WI38 (cell line): ENCODE measurements around the gene C18orf32.

Experiments
- H3K4me3 ChIP-seq: 2 replicates; pipeline ENCODE4 v1.5.1; 2011; ENCODE audit warnings: low read depth, mild to moderate bottlenecking, control low read depth, low read length
- TF ChIP-seq, protein P1 (sequence below): IDR thresholded peaks from 2 replicates; pipeline ENCODE4 v1.5.1; 2012; ENCODE audit warnings: low read depth, mild to moderate bottlenecking, control low read depth, low read length

The C18orf32 gene

GRCh38 chr18:49490246-49490762, 3.3 kb upstream of the C18orf32 start:
- TF ChIP-seq, protein P1, sequence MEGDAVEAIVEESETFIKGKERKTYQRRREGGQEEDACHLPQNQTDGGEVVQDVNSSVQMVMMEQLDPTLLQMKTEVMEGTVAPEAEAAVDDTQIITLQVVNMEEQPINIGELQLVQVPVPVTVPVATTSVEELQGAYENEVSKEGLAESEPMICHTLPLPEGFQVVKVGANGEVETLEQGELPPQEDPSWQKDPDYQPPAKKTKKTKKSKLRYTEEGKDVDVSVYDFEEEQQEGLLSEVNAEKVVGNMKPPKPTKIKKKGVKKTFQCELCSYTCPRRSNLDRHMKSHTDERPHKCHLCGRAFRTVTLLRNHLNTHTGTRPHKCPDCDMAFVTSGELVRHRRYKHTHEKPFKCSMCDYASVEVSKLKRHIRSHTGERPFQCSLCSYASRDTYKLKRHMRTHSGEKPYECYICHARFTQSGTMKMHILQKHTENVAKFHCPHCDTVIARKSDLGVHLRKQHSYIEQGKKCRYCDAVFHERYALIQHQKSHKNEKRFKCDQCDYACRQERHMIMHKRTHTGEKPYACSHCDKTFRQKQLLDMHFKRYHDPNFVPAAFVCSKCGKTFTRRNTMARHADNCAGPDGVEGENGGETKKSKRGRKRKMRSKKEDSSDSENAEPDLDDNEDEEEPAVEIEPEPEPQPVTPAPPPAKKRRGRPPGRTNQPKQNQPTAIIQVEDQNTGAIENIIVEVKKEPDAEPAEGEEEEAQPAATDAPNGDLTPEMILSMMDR = no peak
- H3K4me3 ChIP-seq = no peak overlapping the region; the same call in 1 of the 2 replicates

- TF ChIP-seq, protein P1 = no peak
- H3K4me3 ChIP-seq = peak overlapping the region; percentile 88
These were observed 777 bp upstream of the C18orf32 start for GRCh38 chr18:49487711-49488310.

GRCh38 chr18:49486606-49486952, 455 bp downstream of the C18orf32 start:
- TF ChIP-seq, protein P1 = no peak

GRCh38 chr18:49486134-49486533, 900 bp downstream of the C18orf32 start:
- peak overlapping the region; percentile 88 for H3K4me3 ChIP-seq
- TF ChIP-seq, protein P1 = no peak

More at GRCh38 chr18:49486606-49486952, 455 bp downstream of the C18orf32 start:
- peak overlapping the region; percentile 88 for H3K4me3 ChIP-seq

DNA sequence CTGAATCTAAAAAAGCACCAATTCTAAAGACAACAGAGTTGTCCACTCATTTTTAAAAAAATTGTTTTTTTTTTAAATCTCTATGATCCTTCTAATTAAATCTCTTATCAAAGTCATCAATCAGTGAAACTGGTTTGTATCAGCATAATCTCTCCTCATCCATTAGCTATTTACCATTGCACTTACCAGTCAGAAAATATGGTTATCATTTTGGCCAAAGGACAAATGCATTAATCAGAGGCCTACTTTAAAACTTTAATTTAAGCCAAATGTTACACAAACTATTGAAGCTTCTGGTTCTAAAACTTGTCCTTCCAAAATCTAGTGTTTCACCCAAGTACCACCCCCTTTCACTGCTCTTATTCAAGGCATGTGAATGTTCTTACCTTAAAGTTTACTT, 3.8 kb downstream of the C18orf32 start:
- TF ChIP-seq, protein P1 = no peak
- no peak overlapping the region for H3K4me3 ChIP-seq

GRCh38 chr18:49481907-49482306, 5.1 kb downstream of the C18orf32 start:
- TF ChIP-seq, protein P1 = no peak
- no peak overlapping the region for H3K4me3 ChIP-seq

DNA sequence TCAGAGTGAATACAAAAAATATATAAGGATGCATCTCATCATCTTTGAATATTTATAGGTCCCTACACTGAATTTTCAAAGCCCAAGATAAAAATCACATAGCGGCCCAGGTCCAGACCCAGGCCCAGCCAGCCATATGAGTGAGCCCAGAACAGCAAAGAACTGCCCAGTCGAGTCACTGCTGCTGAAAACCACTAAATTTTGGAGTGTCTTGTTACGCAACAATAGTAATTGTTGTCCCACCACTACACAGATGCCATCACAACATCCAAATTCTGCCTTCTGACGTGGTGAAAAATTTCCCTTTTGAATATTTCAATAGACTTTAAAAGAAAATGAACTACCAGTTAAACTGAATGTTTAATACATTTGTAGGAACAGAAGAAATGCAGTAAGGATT, 5.7 kb downstream of the C18orf32 start:
- H3K4me3 ChIP-seq = no peak overlapping the region
- TF ChIP-seq, protein P1 = no peak
